Liver (tissue), 9 donors: ENCODE measurements around the gene HPCA. TPM values are rescaled to one million over a fixed set of nuclear protein-coding genes. Genes with fewer than 3 reads are reported as not detected.

Experiments
- DNase-seq: peaks from one replicate; pipeline ENCODE4 v3.0.0-alpha.2; 2017; ENCODE audit warnings: low spot score
- H3K27ac ChIP-seq, 2 donors: one replicate each; pipeline ENCODE4 v1.7.0; 2013; ENCODE audit warnings: inconsistent platforms in 2 of 2, low read length in 2 of 2, control low read depth in 1 of 2, low read depth in 1 of 2, mild to moderate bottlenecking in 1 of 2
- H3K27me3 ChIP-seq, 4 donors: one replicate each; pipeline versions ENCODE4 v1.6.1 to v1.7.0; 2013; ENCODE audit warnings: low read length in 3 of 4, inconsistent platforms in 1 of 4, mild to moderate bottlenecking in 1 of 4, moderate library complexity in 1 of 4; ENCODE audit not compliant: control insufficient read depth in 4 of 4, insufficient read depth in 4 of 4
- H3K36me3 ChIP-seq, 4 donors: one replicate each; pipeline versions ENCODE4 v1.6.1 to v1.7.0; 2013; ENCODE audit warnings: low read length in 3 of 4, mild to moderate bottlenecking in 3 of 4, low read depth in 1 of 4, moderate library complexity in 1 of 4; ENCODE audit not compliant: control insufficient read depth in 4 of 4, insufficient read depth in 3 of 4
- H3K4me1 ChIP-seq, 4 donors: one replicate each; pipeline versions ENCODE4 v1.6.1 to v1.7.0; 2013; ENCODE audit warnings: low read length in 3 of 4, mild to moderate bottlenecking in 3 of 4, moderate library complexity in 1 of 4; ENCODE audit not compliant: control insufficient read depth in 4 of 4, insufficient read depth in 4 of 4
- H3K4me3 ChIP-seq, 3 donors: one replicate each; pipeline versions ENCODE4 v1.6.1 to v1.7.0; 2013; ENCODE audit warnings: low read length in 3 of 3, control low read depth in 1 of 3, low read depth in 1 of 3, mild to moderate bottlenecking in 1 of 3
- H3K9ac ChIP-seq, 2 donors: one replicate each; pipeline ENCODE4 v1.7.0; 2013; ENCODE audit warnings: low read length in 2 of 2, mild to moderate bottlenecking in 2 of 2, moderate library complexity in 2 of 2, control low read depth in 1 of 2, low read depth in 1 of 2
- H3K9me3 ChIP-seq, 4 donors: one replicate each; pipeline versions ENCODE4 v1.6.1 to v1.7.0; 2013; ENCODE audit warnings: low read length in 3 of 4; ENCODE audit not compliant: control insufficient read depth in 4 of 4
- ATF3 ChIP-seq: IDR thresholded peaks from 2 replicates; pipeline ENCODE4 v1.6.1; 2016; ENCODE audit warnings: antibody characterized with exemption
- CTCF ChIP-seq: fragments of 150-350 bp; IDR thresholded peaks from 2 replicates; pipeline ENCODE4 v1.5.1; 2017; ENCODE audit warnings: improper control_type of control experiment, low read depth, low read length; ENCODE audit not compliant: missing input control
- EGR1 ChIP-seq, 2 donors: IDR thresholded peaks; 2 replicates each; pipeline ENCODE4 v1.6.1; 2016 to 2018; ENCODE audit warnings: antibody characterized with exemption in 2 of 2, low read depth in 2 of 2
- FOXA1 ChIP-seq: IDR thresholded peaks from 2 replicates; pipeline ENCODE4 v1.6.1; 2016; ENCODE audit warnings: antibody characterized with exemption
- FOXA2 ChIP-seq: IDR thresholded peaks from 2 replicates; pipeline ENCODE4 v1.6.1; 2016; ENCODE audit warnings: antibody characterized with exemption
- GABPA ChIP-seq, 2 donors: IDR thresholded peaks in 1 of 2; conservative IDR thresholded peaks in 1 of 2; 2 replicates each; pipeline ENCODE4 v1.6.1; 2016; ENCODE audit warnings: antibody characterized with exemption in 2 of 2, mild to moderate bottlenecking in 1 of 2, moderate library complexity in 1 of 2
- HNF4G ChIP-seq: IDR thresholded peaks from 2 replicates; pipeline ENCODE4 v1.6.1; 2016; ENCODE audit warnings: antibody characterized with exemption
- JUND ChIP-seq, 2 donors: IDR thresholded peaks; 2 replicates each; pipeline ENCODE4 v1.6.1; 2016; ENCODE audit warnings: antibody characterized with exemption in 2 of 2
- NR2F2 ChIP-seq: IDR thresholded peaks from 2 replicates; pipeline ENCODE4 v1.6.1; 2016; ENCODE audit warnings: antibody characterized with exemption
- RAD21 ChIP-seq, 2 donors: IDR thresholded peaks; 2 replicates each; pipeline ENCODE4 v1.6.1; 2016; ENCODE audit warnings: antibody characterized with exemption in 2 of 2, mild to moderate bottlenecking in 2 of 2
- SP1 ChIP-seq: IDR thresholded peaks from 2 replicates; pipeline ENCODE4 v1.6.1; 2018; ENCODE audit warnings: antibody characterized with exemption, mild to moderate bottlenecking
- TAF1 ChIP-seq: conservative IDR thresholded peaks from 2 replicates; pipeline ENCODE4 v1.6.1; 2016; ENCODE audit warnings: antibody characterized with exemption, mild to moderate bottlenecking
- YY1 ChIP-seq: IDR thresholded peaks from 2 replicates; pipeline ENCODE4 v1.6.1; 2016; ENCODE audit warnings: antibody characterized with exemption, mild to moderate bottlenecking
- ZBTB33 ChIP-seq: IDR thresholded peaks from 2 replicates; pipeline ENCODE4 v1.6.1; 2016; ENCODE audit warnings: antibody characterized with exemption
- WGBS: extraction: QIAGEN DNeasy Blood & Tissue Kit; methylation state at CpG from one replicate; pipeline ENCODE4 v1.1.7; 2013; 5-methylcytosine and 5-hydroxymethylcytosine counted together
- polyA plus RNA-seq, 2 donors: library from polyadenylated mRNA; stranded (reverse) in 1 of 2; unstranded in 1 of 2; fragments of 200-250 nt in 1 of 2; fragments of >200 nt in 1 of 2; fragmentation: Nextera tagmentation in 1 of 2; extraction: Ambion mirVana in 1 of 2; gene quantifications; one replicate each; pipeline versions ENCODE4 v1.2.1 to v1.2.3, GENCODE V29; 2013 to 2015
- total RNA-seq, 2 donors: library from RNA; depleted of rRNA; stranded (reverse); fragments of >200 nt; gene quantifications; one replicate each; pipeline ENCODE4 v1.2.3, GENCODE V29; 2014
- TF ChIP-seq, protein P1 (sequence below): IDR thresholded peaks from 2 replicates; pipeline ENCODE4 v1.6.1; 2016; ENCODE audit warnings: antibody characterized with exemption
- donor health status: healthy.
- donor health status: healthy.
- donor health status: healthy.
- donor health status: healthy.
- donor health status: healthy.

HPCA gene
- total and polyA plus RNA-seq, 4 donors: not detected

GRCh38 chr1:32920833-32921232, 34.5 kb downstream of the HPCA start (continued):
- TF ChIP-seq CTCF: no peak

- DNase-seq: peak; percentile 49
- no peak overlapping the region for H3K27ac ChIP-seq
- H3K4me3 ChIP-seq: no peak overlapping the region
- no peak for TF ChIP-seq ZBTB33
- peak in 1 of 2 donors; percentile 18 for TF ChIP-seq RAD21 (IDR thresholded peaks at IDR 0.05)
- TF ChIP-seq CTCF: peak; percentile 8
- no peaks in the 10 kb centered on the region for H3K9me3 ChIP-seq
- no peaks in the 10 kb centered on the region for H3K27me3 ChIP-seq
- peaks cover 3 to 11% (median 6%) of the 10 kb centered on the region in 4 donors for H3K4me1 ChIP-seq
- H3K9ac ChIP-seq: no peak overlapping the region
- H3K36me3 ChIP-seq: no peaks in the 10 kb centered on the region
- 22% methylated on average over 31 of the region's 31 CpGs for WGBS
These were observed 38.6 kb downstream of the HPCA start for GRCh38 chr1:32924881-32925344.

DNA sequence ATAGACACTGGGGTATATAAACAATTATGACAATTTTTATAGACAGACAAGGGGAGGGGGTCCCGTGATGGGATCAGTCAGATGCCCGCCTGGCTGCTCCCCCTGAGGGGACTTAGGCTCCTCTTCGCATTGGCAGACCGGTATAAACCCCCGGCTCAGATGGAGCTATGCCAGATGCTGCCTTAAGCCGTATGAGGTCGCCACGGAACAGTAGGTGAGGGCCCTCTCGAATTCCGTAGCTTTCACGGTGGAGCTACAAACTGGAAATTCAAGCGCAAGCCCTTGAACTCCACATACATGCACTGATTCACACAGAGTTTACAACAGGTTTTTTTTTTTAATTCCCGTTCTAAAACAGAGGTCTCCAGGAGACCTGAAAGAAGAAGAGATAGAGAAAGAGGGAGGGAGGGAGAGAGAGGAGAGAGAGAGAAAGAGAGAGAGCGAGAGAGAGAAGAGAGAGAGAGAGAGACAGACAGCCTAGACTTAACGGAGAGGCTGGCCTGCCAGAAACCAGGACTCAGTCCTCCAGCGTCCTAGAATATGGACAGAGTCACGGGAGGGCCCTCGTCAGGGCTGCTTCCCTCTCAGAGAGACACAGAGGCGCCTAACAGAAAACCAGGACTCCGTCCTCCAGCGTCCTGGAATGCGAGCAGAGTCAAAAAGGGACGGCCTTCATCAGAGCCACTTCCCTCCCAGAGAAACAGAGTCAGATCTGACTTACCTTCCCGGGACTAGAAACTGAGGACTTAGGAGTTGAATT, 39.3 kb downstream of the HPCA start:
- no peak for DNase-seq
- H3K9ac ChIP-seq: no peak overlapping the region
- H3K27me3 ChIP-seq: no peaks in the 10 kb centered on the region
- no peak overlapping the region for H3K4me3 ChIP-seq
- no peak for TF ChIP-seq EGR1 (IDR thresholded peaks at IDR 0.05; ENCODE audit: low read depth in 2 of 2)
- TF ChIP-seq ZBTB33: no peak
- no peak for TF ChIP-seq JUND (IDR thresholded peaks at IDR 0.05)
- no peak for TF ChIP-seq NR2F2
- no peak for TF ChIP-seq ATF3
- TF ChIP-seq FOXA2: no peak
- TF ChIP-seq, protein P1, sequence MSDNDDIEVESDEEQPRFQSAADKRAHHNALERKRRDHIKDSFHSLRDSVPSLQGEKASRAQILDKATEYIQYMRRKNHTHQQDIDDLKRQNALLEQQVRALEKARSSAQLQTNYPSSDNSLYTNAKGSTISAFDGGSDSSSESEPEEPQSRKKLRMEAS: no peak
- no peak for TF ChIP-seq YY1
- TF ChIP-seq CTCF: no peak
- TF ChIP-seq HNF4G: no peak
- no peak for TF ChIP-seq FOXA1
- TF ChIP-seq GABPA (IDR thresholded peaks at IDR 0.05 in 1 of 2, conservative IDR thresholded peaks at IDR 0.05 in 1 of 2): no peak
- no peak for TF ChIP-seq TAF1
- no peak for TF ChIP-seq SP1
- H3K36me3 ChIP-seq: no peaks in the 10 kb centered on the region
- no peak overlapping the region for H3K27ac ChIP-seq
- no peaks in the 10 kb centered on the region for H3K9me3 ChIP-seq
- WGBS: 63% methylated on average over 24 of the region's 24 CpGs
- H3K4me1 ChIP-seq: peaks cover 3 to 7% (median 6%) of the 10 kb centered on the region in 4 donors
